Activated CD4-positive, alpha-beta memory T cell treated with anti-CD3 and anti-CD28 coated beads for 36 hours (primary cell): ENCODE results near the gene RRBP1. TPM values are rescaled to one million over a fixed set of nuclear protein-coding genes. Genes with fewer than 3 reads are reported as not detected.

Source experiments
- CTCF ChIA-PET: fragments of 350-600 bp; sonication (Branson Sonifier 250); formaldehyde crosslinking; loops from one replicate; lab custom pipeline; 2021; ENCODE audit warnings: antibody characterized with exemption, inconsistent platforms; lab: Charles Lee
- POLR2A ChIA-PET: fragments of 350-600 bp; sonication (Branson Sonifier 250); formaldehyde crosslinking; loops from one replicate; lab custom pipeline; 2021; ENCODE audit warnings: antibody characterized with exemption; lab: Charles Lee
- DNase-seq: peaks from one replicate; pipeline ENCODE4 v3.0.0-alpha.2; 2020
- H3K27ac Mint-ChIP-seq: one replicate; pipeline ENCODE4 v1.8.0; 2021; ENCODE audit warnings: mixed read lengths
- H3K27me3 Mint-ChIP-seq: one replicate; pipeline ENCODE4 v1.8.0; 2021; ENCODE audit warnings: mixed read lengths
- H3K36me3 Mint-ChIP-seq: one replicate; pipeline ENCODE4 v1.8.0; 2021; ENCODE audit warnings: mixed read lengths
- H3K4me1 Mint-ChIP-seq: one replicate; pipeline ENCODE4 v1.8.0; 2021; ENCODE audit warnings: low read depth, mixed read lengths
- H3K4me3 Mint-ChIP-seq: one replicate; pipeline ENCODE4 v1.8.0; 2021; ENCODE audit warnings: mild to moderate bottlenecking, mixed read lengths
- H3K9me3 Mint-ChIP-seq: one replicate; pipeline ENCODE4 v1.8.0; 2021; ENCODE audit warnings: mixed read lengths
- intact Hi-C: fragments of 100-400 bp; cut with micrococcal nuclease; formaldehyde crosslinking; loops from one replicate; pipeline ENCODE4 v1.15.1; 2023
- total RNA-seq, 2 experiments: library from RNA; stranded (reverse); gene quantifications; one replicate each; pipeline ENCODE4 v1.2.3, GENCODE V29; 2021

RRBP1 gene
- total RNA-seq, 2 experiments from 2014 or later = 29.6 to 32.0 TPM

GRCh38 chr20:17612992-17613327 lies 69.1 kb downstream of the RRBP1 start:
- Mint-ChIP-seq H3K4me1 (peaks cover 38% of the 10 kb centered on the region), H3K27ac (peak overlapping the region; percentile 89), H3K27me3 (no peaks in the 10 kb centered on the region), H3K4me3 (no peak overlapping the region), H3K36me3 (peaks cover 2% of the 10 kb centered on the region), H3K9me3 (no peaks in the 10 kb centered on the region)
- DNase-seq = peak; percentile 8
- intact Hi-C loops = loop anchor here (1.0 to 5.0 kb wide), 2 partner anchors 108 to 379 kb away; no protein-coding TSS in a partner anchor
- CTCF ChIA-PET = interaction anchor here (1.0 to 1.6 kb wide), 2 partner anchors 76 to 108 kb away, joined by 5 to 7 read pairs; no protein-coding TSS in a partner anchor
- POLR2A ChIA-PET = no interaction called here

DNA sequence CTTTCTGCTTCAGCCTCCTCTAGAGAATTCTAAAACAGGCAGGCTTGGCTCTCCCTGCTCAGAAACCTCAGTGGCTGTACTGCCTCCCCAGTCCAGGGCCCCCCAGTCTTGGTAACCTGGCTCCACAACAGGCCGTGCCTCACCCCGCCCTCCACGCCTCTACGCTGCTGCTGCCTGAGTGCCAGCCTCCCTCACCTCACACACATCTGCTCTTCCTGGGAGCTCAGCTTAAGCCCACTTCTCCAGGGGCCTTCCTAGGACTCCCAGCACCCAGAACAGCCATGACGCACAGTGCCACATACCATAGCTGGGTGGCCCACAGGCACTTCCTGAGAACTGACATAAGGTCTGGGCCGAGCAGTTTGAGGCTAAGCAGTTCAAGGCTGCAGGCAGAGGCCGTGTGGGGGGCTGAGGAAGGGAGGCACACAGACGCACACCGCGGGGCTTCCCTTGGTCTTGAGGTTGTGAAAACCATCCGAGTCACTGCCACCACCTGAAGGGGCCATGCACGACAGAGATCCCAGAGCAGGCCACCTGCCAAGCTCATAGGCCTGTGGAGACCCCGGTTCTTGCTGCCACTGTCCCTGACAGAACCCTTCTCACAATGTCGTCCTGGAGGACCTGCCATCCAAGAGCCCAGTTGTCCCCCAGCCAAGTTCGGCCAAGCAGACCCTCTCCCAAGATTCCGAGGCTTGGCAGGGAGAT lies 69.6 kb downstream of the RRBP1 start:
- no peaks in the 10 kb centered on the region for H3K9me3 Mint-ChIP-seq
- H3K27ac Mint-ChIP-seq = peak overlapping the region; percentile 89
- peaks cover 7% of the 10 kb centered on the region for H3K36me3 Mint-ChIP-seq
- intact Hi-C loops = loop anchor here (5.0 kb wide), 1 partner anchor 380 kb away; no protein-coding TSS in a partner anchor
- ChIA-PET POLR2A (no interaction called here), CTCF (interaction anchor here (1.0 to 1.6 kb wide), 2 partner anchors 76 to 107 kb away, joined by 5 to 7 read pairs; no protein-coding TSS in a partner anchor)
- no peaks in the 10 kb centered on the region for H3K27me3 Mint-ChIP-seq
- DNase-seq = peak; percentile 61
- peak overlapping the region; percentile 52 for H3K4me3 Mint-ChIP-seq
- H3K4me1 Mint-ChIP-seq = peaks cover 38% of the 10 kb centered on the region

DNA sequence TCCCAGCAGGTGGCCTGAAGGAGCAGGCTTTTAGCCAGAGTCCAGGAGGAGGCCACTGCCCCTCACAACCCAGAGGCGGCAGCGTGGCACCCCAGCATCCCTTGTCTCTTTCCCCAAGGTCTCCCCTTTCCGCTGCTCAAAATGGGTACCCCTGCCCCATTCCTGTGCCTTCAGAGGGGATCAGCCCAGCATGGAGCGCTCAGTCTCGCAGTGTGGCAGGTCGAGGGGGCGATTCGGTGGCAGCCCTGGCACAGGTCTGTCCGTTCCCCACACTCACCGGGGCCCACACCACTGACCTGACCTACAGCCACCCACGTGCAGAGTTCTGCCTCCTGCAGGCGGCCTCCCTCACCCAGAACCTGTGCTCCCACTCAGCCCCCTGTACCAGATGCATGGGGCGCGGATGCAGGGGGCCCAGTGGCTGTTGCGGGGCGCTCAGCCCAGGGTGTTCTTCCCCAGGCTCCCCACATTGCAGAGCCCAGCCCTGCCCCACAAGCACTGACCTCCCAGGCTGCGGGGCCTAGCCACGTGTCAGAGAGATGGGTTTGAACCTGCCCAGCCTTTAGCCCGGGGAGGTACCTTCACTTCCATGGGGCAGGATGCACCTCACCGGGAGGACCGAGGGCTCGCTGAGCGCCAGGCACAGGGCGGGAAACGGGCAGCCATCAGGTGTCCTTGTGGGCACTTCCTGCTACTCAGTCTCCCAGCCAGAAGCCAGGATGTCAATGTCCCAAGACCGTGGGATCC lies 70.3 kb downstream of the RRBP1 start:
- intact Hi-C loops = loop anchor here (5.0 kb wide), 1 partner anchor 381 kb away; no protein-coding TSS in a partner anchor
- Mint-ChIP-seq H3K4me1 (peaks cover 38% of the 10 kb centered on the region), H3K4me3 (peak overlapping the region; percentile 57), H3K36me3 (peaks cover 7% of the 10 kb centered on the region), H3K9me3 (no peaks in the 10 kb centered on the region), H3K27me3 (no peaks in the 10 kb centered on the region), H3K27ac (peak overlapping the region; percentile 89)
- POLR2A ChIA-PET = no interaction called here
- DNase-seq = peak; percentile 12
- CTCF ChIA-PET = interaction anchor here (0.9 to 2.0 kb wide), 7 partner anchors 65 to 286 kb away, joined by 3 to 12 read pairs (median 5); partner anchors contain the start of gene RRBP1

DNA sequence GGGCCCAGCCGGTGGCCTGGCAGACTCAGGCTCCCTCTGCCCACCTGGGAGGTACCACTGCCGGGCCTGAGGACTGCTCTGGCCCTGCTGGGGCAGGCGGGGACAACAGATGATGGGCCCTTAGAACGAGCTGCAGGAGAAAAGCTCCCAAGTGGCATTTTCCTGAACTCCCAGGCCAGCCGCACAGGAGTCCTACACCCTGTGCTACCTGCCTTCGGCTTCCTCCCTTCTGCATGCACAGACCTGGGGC lies 70.8 kb downstream of the RRBP1 start:
- H3K9me3 Mint-ChIP-seq = no peaks in the 10 kb centered on the region
- H3K27ac Mint-ChIP-seq = peak overlapping the region; percentile 76
- POLR2A ChIA-PET = interaction anchor here (0.6 to 1.5 kb wide), 4 partner anchors 41 to 106 kb away, joined by 3 to 5 read pairs (median 3); partner anchors contain the start of genes DSTN and RRBP1

GRCh38 chr20:17610566-17611289 lies 71.3 kb downstream of the RRBP1 start:
- no peaks in the 10 kb centered on the region for H3K27me3 Mint-ChIP-seq
- peak overlapping the region; percentile 57 for H3K4me3 Mint-ChIP-seq
- peak overlapping the region; percentile 76 for H3K27ac Mint-ChIP-seq
- H3K36me3 Mint-ChIP-seq = peaks cover 7% of the 10 kb centered on the region
- peak; percentile 79 for DNase-seq
- ChIA-PET POLR2A (interaction anchor here (0.6 to 1.5 kb wide), 4 partner anchors 41 to 105 kb away, joined by 3 to 5 read pairs (median 3); partner anchors contain the start of genes DSTN and RRBP1), CTCF (interaction anchor here (0.6 to 2.1 kb wide), 10 partner anchors 20 to 287 kb away, joined by 3 to 12 read pairs (median 4); partner anchors contain the start of gene RRBP1)
- peaks cover 38% of the 10 kb centered on the region for H3K4me1 Mint-ChIP-seq
- intact Hi-C loops = loop anchor here (1.0 to 5.0 kb wide), 2 partner anchors 39 to 382 kb away; no protein-coding TSS in a partner anchor
- no peaks in the 10 kb centered on the region for H3K9me3 Mint-ChIP-seq

More for the DNA sequence above, 70.8 kb downstream of the RRBP1 start:
- Mint-ChIP-seq H3K36me3 (peaks cover 7% of the 10 kb centered on the region), H3K4me3 (peak overlapping the region; percentile 57), H3K4me1 (peaks cover 38% of the 10 kb centered on the region), H3K27me3 (no peaks in the 10 kb centered on the region)
- peak; percentile 56 for DNase-seq
- intact Hi-C loops = loop anchor here (5.0 kb wide), 1 partner anchor 381 kb away; no protein-coding TSS in a partner anchor
- CTCF ChIA-PET = interaction anchor here (0.9 to 2.1 kb wide), 9 partner anchors 19 to 287 kb away, joined by 3 to 12 read pairs (median 4); partner anchors contain the start of gene RRBP1

DNA sequence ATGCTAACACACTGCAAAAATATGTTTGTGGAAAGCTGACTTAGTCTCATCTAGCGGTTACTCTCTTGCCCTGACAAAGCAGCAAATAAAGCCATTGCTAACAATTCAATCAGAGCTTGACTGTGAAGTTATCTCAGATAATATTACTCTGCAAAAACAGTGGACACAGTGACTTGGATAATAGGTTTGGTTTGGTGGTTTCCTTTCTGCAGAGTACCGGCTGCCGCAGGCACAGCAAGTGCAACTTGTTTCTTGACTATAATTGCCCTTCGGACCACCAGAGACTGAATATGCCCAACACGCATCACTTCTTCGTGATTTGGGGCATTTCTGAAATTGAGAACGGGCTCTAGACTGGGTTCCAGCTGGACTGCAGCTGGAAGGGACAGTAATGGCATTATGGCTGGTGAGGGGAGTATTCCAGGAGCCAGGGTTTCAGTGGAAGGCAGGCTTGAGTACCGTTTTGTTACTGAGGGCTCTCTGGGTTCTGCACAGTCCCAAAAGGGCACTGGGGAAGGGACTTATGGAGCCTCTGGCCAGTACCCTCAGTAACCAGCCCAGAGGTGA lies 72.1 kb downstream of the RRBP1 start:
- no peaks in the 10 kb centered on the region for H3K9me3 Mint-ChIP-seq
- peak overlapping the region; percentile 76 for H3K27ac Mint-ChIP-seq
- no peaks in the 10 kb centered on the region for H3K27me3 Mint-ChIP-seq
- ChIA-PET POLR2A (interaction anchor here (0.6 to 1.5 kb wide), 4 partner anchors 38 to 104 kb away, joined by 3 to 5 read pairs (median 3); partner anchors contain the start of gene DSTN), CTCF (interaction anchor here (0.6 to 2.1 kb wide), 9 partner anchors 20 to 288 kb away, joined by 3 to 12 read pairs (median 4); partner anchors contain the start of gene RRBP1)
- no peak overlapping the region for H3K4me3 Mint-ChIP-seq
- intact Hi-C loops = loop anchor here (1.0 to 5.0 kb wide), 2 partner anchors 39 to 382 kb away; no protein-coding TSS in a partner anchor
- DNase-seq = peak; percentile 7
- peaks cover 38% of the 10 kb centered on the region for H3K4me1 Mint-ChIP-seq
- H3K36me3 Mint-ChIP-seq = peaks cover 10% of the 10 kb centered on the region

GRCh38 chr20:17608701-17609497 lies 73.1 kb downstream of the RRBP1 start:
- Mint-ChIP-seq H3K36me3 (peaks cover 11% of the 10 kb centered on the region), H3K4me3 (no peak overlapping the region), H3K27ac (peak overlapping the region; percentile 76), H3K4me1 (peaks cover 38% of the 10 kb centered on the region), H3K27me3 (no peaks in the 10 kb centered on the region), H3K9me3 (no peaks in the 10 kb centered on the region)
- intact Hi-C loops = no loop called here
- DNase-seq = no peak
- ChIA-PET POLR2A (interaction anchor here (0.6 kb wide), 1 partner anchor 39 kb away, joined by 3 read pairs; no protein-coding TSS in a partner anchor), CTCF (interaction anchor here (2.1 kb wide), 1 partner anchor 105 kb away, joined by 4 read pairs; no protein-coding TSS in a partner anchor)

DNA sequence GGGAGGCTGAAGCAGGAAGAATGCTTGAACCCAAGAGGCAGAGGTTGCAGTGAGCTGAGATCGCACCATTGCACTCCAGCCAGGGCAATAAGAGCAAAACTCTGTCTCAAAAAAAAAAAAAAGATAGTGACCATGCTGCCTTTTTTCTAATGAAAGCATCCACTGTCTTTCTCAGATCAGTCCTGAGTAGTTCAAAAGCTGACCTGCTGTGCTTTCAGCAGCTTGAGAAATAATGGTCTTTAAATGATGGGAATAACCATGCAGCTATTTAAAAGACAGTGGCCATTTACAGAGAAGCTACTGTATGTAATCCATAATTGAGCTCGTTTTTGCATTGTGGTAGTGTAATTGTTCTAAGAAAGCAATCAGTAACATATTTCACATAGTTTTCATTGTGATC lies 76.0 kb downstream of the RRBP1 start:
- Mint-ChIP-seq H3K27ac (no peak overlapping the region), H3K4me1 (peaks cover 23% of the 10 kb centered on the region), H3K4me3 (no peak overlapping the region), H3K27me3 (no peaks in the 10 kb centered on the region), H3K9me3 (no peaks in the 10 kb centered on the region), H3K36me3 (peaks cover 16% of the 10 kb centered on the region)
- POLR2A ChIA-PET = no interaction called here
- DNase-seq = no peak
- CTCF ChIA-PET = interaction anchor here (0.7 to 2.1 kb wide), 4 partner anchors 36 to 378 kb away, joined by 3 to 8 read pairs (median 6); partner anchors contain the start of genes DSTN and RRBP1
- intact Hi-C loops = no loop called here

GRCh38 chr20:17605131-17605660 lies 76.8 kb downstream of the RRBP1 start:
- intact Hi-C loops = no loop called here
- no peak overlapping the region for H3K27ac Mint-ChIP-seq
- H3K4me3 Mint-ChIP-seq = no peak overlapping the region
- POLR2A ChIA-PET = no interaction called here
- no peaks in the 10 kb centered on the region for H3K9me3 Mint-ChIP-seq
- H3K36me3 Mint-ChIP-seq = peaks cover 21% of the 10 kb centered on the region
- CTCF ChIA-PET = interaction anchor here (0.7 to 1.4 kb wide), 2 partner anchors 35 to 78 kb away, joined by 3 to 5 read pairs; partner anchors contain the start of genes DSTN and RRBP1
- H3K4me1 Mint-ChIP-seq = peaks cover 16% of the 10 kb centered on the region
- no peaks in the 10 kb centered on the region for H3K27me3 Mint-ChIP-seq
- no peak for DNase-seq

GRCh38 chr20:17602493-17602892 lies 79.5 kb downstream of the RRBP1 start:
- intact Hi-C loops = no loop called here
- Mint-ChIP-seq H3K27me3 (no peaks in the 10 kb centered on the region), H3K36me3 (peaks cover 14% of the 10 kb centered on the region), H3K9me3 (no peaks in the 10 kb centered on the region), H3K4me1 (peaks cover 7% of the 10 kb centered on the region), H3K27ac (no peak overlapping the region), H3K4me3 (no peak overlapping the region)
- ChIA-PET CTCF (interaction anchor here (1.0 kb wide), 1 partner anchor 66 kb away, joined by 4 read pairs; no protein-coding TSS in a partner anchor), POLR2A (no interaction called here)
- no peak for DNase-seq
